Nucleus accumbens (tissue), 56 donors: ENCODE results near the gene GPD1L.
"Not testable (repeated sequence)": the region's sequence is repeated elsewhere in the genome, so short reads cannot be mapped to it uniquely, and the experiment has no call there.

Experiments used
- DNase-seq, 56 donors: peaks; one replicate each; lab custom pipeline; 2025; lab: John Stamatoyannopoulos, UW

GPD1L gene

DNA sequence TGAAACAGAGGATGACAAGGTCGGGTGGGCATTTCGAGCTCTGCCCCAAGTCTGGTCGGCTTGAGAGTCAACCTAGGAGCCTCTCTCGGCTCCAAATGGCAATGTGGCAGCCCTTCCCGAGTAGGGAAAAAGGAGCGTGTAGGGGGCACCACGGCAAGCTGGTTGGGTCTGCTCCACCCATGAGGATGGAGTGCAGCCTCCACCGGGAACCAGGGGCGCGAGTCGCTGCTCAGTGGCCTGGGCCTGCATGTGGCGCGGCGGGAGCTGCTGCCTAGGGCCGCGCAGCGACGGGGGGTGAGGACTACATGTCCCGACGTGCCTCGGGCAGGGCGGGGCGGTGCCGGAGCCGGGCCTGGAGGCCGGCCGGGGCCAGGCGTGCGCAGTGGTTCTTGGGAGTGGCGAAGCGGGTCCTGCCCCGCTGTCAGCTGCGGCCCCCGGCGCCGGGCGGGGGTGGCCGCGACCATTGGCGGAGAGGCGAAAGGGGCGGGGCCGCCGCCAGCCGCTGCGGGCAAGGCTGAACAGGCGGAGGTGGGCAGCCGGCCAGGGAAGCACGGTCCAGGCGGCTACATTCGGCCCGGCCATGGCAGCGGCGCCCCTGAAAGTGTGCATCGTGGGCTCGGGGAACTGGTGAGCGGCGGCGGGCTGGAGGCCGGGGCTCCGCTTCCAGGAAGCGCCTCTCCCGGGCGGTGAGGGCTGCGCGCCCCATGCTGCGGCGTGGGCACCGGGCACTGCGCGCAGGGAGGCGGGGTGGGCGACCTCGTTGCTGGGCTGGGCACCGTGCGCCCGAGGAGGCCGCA lies at the start of gene GPD1L:
GPD1L (plus strand) TSS at position 489 of the 797 bp plus-strand sequence; CDS start at position 581, 92 bp downstream.
- peak; percentile 10 to 98 (median 94) for DNase-seq

- DNase-seq, result not testable (repeated sequence)
Observed at GRCh38 chr3:32058465-32058864, 48.0 kb upstream of the GPD1L start.

GRCh38 chr3:32062950-32063582 lies 43.4 kb upstream of the GPD1L start:
- no peak for DNase-seq

DNA sequence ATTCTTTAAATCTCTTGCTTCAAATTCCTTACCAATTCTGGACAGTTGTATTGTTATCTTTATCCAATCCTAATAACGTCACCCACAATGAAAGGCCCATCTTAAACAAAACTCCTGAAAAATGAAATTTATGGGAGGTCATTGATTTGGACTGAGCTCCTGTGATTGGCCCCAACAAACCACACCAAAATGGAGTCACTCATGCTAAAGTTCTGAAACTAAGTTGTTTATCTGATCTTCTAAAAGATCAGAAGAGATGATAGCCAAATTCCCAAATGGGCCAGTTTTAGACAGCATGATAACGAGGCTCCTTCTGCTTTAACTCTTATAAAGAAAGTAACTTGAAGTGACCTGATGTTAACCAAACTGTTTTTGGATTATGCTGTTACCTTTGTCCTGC lies 39.7 kb upstream of the GPD1L start:
- DNase-seq, result no peak

- not testable (repeated sequence) for DNase-seq
Observed at GRCh38 chr3:32074194-32074593, 32.2 kb upstream of the GPD1L start.

- no peak for DNase-seq
Observed at GRCh38 chr3:32076566-32076965, 29.9 kb upstream of the GPD1L start.

DNA sequence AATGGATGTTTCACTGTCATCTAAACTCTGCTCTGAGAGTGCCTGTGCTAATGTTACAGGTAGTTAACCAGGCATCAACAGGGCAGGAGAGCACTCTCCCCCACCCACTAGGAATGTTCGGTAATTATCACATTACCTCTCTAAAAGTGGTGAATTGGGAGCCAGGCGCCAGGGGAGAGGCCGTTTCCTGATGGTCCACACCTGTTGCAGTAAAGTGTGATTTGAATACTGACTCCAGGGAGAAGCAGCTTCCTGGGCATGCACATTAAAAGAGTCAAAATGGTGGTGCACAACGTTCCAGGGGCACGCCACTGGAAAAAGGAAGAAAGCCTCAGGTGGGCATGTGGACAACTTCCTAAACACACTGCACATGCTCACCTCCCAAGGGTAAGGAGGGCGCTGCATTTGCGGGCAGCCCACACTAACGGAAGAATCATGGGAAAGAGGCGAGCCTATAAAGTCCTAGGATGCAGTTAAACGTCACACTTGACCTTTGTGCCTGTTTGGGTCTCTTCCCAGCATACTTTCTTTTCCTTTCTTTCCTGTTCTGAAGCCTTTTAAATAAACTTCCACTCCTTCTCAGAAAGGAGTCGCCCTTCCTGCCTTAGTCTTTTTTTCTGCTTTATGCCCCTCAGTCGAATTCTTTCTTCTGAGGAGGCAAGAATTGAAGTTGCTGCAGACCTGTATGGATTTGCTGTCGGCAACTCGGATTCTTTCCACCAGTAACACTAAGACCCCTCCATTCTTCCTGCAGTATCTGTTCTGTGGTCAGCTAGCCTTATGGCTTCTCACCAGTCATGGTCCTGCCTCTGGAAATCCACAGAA lies 28.9 kb upstream of the GPD1L start:
- no peak for DNase-seq

- no peak for DNase-seq
Observed at GRCh38 chr3:32078085-32078634, 28.3 kb upstream of the GPD1L start.

GRCh38 chr3:32078864-32079263 lies 27.6 kb upstream of the GPD1L start:
- DNase-seq, result no peak

DNA sequence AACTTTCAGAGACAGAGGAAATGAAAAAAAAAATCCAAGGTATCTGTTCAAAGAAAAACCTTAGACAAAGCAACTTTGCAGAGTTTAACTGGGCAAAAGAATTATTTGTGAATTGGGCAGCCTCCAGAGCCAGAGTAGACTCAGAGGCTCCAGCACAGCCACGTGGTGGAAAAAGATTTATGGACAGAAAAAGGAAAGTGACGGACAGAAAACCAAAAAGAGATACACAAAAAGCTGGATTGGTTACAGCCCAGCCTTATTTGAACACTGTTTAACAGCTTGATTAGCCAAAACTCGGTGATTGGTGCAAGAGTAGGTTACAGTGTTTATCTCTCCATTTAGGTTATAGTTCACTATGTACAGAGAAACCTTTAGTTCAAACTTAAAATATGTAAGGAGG lies 23.7 kb upstream of the GPD1L start:
- peak in 1 of 56 donors; percentile 1 for DNase-seq

- DNase-seq, result no peak
Observed at GRCh38 chr3:32083702-32084270, 22.6 kb upstream of the GPD1L start.

DNA sequence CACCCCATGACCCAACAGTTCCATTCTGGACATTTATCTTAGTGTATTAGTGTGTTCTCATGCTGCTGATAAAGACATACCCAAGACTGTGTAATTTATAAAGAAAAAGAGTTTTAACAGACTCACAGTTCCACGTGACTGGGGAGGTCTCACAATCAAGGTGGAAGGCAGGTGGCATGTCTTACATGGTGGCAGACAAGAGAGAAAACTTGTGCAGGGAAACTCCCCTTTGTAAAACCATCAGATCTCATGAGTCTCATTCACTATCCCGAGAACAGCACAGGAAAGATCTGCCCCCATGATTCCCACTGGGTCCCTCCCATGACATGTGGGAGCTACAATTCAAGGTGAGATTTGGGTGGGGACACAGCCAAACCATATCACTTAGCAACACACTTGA lies 21.6 kb upstream of the GPD1L start:
- DNase-seq, result no peak

DNA sequence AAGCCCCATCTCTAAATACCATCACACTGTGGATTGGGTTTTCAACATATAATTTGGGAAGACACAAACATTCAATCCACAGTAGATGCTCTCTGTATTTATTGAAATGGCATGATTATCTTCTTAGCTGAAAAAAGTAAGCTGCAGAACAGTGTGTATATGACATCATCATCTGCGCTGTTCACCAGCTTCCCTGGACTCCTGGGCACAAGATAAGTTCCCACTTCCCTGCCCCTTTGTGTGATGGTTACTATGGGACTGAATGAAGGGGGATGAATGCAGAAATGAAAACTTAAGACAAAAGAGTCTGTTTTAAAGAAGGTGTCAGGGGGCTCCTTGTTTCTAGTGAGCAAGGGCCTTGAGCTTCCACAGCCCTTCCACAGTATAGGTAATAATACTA lies 20.0 kb upstream of the GPD1L start:
- DNase-seq, result no peak

GRCh38 chr3:32089476-32089875 lies 16.9 kb upstream of the GPD1L start:
- no peak for DNase-seq

DNA sequence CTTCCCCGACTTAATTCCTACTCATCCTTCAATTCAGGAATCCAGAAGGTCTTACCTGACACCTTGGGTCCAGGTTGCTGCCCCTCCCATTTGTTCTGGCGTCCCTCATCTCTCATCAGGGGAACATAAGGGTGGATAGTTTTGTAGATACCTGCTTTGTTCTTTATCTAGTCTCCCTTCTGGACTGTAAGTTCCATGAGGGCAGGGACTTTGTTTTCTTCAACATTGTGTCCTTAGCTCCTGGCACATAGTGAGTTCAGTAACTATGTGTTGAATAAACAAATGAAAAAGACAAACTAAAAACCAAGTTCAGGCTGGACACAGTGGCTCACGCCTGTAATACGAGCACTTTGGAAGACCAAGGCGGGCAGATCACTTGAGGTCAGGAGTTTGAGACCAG lies 13.2 kb upstream of the GPD1L start:
- DNase-seq, result no peak

GRCh38 chr3:32095431-32095830 lies 11.0 kb upstream of the GPD1L start:
- no peak for DNase-seq

GRCh38 chr3:32097768-32098167 lies 8.7 kb upstream of the GPD1L start:
- no peak for DNase-seq

GRCh38 chr3:32098528-32098927 lies 7.9 kb upstream of the GPD1L start:
- no peak for DNase-seq

- DNase-seq, result no peak
Observed at GRCh38 chr3:32100465-32100864, 6.0 kb upstream of the GPD1L start.

DNA sequence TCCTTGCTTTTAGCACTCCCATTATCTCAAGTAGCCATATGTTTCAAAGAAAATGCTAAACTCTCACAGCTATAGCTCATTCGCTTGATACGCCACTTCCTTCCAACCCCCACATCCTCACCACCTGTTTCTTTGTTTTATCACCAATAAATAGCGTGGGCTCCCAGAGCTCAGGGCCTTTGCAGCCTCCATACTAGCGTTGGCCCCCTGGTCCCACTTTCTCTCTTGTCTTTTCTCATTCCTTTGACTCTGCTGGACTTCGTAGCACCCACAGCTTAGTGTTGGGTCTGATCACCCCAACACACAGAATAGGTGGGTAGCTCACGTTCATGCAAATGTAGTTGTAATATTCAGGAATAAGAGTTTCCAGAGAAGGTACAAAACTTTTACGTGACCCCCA lies 4.1 kb upstream of the GPD1L start:
- no peak for DNase-seq

- no peak for DNase-seq
Observed at GRCh38 chr3:32104492-32104891, 1.9 kb upstream of the GPD1L start.
